VCaP (cell line): Measurements from ENCODE around the gene PCK2.

Experiments
- H3K27ac ChIP-seq: fragments of 450-650 bp; 2 replicates; pipeline ENCODE4 v1.5.1; 2017
- TF ChIP-seq, protein P1 (sequence below): fragments of 450-650 bp; conservative IDR thresholded peaks from 2 replicates; pipeline ENCODE4 v1.5.1; 2017; ENCODE audit warnings: mild to moderate bottlenecking, moderate library complexity

PCK2 gene

DNA sequence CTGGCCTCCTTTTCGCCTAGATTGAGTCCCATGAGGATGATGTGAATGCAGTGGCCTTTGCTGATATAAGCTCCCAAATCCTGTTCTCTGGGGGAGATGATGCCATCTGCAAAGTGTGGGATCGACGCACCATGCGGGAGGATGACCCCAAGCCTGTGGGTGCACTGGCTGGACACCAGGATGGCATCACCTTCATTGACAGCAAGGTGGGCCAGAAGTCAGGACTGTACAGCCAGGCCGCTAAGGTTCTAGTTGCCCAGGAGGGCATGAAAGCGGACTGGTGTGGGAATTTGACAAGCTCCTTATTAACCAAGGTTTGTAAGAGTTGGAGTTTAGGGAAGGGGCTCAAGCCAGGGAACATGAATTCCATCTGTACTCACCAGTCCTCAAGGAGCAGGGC is 25.6 kb downstream of the PCK2 start:
- TF ChIP-seq, protein P1, sequence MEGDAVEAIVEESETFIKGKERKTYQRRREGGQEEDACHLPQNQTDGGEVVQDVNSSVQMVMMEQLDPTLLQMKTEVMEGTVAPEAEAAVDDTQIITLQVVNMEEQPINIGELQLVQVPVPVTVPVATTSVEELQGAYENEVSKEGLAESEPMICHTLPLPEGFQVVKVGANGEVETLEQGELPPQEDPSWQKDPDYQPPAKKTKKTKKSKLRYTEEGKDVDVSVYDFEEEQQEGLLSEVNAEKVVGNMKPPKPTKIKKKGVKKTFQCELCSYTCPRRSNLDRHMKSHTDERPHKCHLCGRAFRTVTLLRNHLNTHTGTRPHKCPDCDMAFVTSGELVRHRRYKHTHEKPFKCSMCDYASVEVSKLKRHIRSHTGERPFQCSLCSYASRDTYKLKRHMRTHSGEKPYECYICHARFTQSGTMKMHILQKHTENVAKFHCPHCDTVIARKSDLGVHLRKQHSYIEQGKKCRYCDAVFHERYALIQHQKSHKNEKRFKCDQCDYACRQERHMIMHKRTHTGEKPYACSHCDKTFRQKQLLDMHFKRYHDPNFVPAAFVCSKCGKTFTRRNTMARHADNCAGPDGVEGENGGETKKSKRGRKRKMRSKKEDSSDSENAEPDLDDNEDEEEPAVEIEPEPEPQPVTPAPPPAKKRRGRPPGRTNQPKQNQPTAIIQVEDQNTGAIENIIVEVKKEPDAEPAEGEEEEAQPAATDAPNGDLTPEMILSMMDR = no peak
- H3K27ac ChIP-seq = no peak overlapping the region

DNA sequence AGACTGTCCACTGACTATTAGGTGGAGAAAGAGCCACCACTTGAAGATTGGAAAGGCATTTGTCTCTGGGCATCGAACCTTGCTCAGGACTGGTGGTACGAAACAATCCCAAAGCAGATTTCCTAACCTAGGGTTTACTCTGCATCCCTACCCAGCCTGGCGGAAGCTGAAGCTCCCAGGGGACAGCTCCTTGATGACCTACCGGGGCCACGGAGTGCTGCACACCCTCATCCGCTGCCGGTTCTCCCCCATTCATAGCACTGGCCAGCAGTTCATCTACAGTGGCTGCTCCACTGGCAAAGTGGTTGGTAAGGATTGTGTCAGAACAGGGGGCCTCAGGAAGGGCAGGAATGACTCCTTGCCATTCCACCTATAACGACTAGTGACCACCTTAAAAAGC is 27.1 kb downstream of the PCK2 start:
- no peak overlapping the region for H3K27ac ChIP-seq
- TF ChIP-seq, protein P1 = no peak

DNA sequence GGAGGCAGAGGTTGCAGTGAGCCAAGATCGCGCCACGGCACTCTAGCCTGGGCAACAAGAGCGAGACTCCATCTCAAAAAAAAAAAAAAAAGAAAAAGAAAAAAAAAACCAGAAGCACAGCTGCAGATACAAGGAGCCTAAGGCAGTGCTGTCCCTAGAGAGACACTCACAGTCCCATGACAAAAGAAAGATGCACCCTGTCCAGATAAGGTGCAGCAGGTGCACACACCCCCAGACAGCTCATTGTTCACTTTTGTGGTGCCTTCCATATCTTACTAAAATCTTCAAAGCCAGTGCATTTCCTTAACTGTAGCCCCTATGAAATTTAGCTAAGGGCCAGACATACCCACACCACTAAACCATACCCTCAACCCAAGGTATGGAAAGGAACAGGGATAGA is 28.3 kb downstream of the PCK2 start:
- H3K27ac ChIP-seq = no peak overlapping the region
- TF ChIP-seq, protein P1 = no peak

DNA sequence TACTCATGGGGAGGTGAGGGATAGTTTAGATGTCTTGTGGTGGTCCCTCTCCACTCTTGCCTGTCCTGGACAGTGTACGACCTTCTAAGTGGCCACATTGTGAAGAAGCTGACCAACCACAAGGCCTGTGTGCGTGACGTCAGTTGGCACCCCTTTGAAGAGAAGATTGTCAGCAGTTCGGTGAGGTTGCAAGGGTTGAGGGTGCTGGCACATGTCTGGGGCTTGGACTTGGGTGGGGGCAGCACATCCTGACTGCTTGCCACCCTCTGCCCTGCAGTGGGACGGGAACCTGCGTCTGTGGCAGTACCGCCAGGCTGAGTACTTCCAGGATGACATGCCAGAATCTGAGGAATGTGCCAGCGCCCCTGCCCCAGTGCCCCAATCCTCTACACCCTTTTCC is 28.8 kb downstream of the PCK2 start:
- TF ChIP-seq, protein P1 = no peak
- H3K27ac ChIP-seq = no peak overlapping the region

DNA sequence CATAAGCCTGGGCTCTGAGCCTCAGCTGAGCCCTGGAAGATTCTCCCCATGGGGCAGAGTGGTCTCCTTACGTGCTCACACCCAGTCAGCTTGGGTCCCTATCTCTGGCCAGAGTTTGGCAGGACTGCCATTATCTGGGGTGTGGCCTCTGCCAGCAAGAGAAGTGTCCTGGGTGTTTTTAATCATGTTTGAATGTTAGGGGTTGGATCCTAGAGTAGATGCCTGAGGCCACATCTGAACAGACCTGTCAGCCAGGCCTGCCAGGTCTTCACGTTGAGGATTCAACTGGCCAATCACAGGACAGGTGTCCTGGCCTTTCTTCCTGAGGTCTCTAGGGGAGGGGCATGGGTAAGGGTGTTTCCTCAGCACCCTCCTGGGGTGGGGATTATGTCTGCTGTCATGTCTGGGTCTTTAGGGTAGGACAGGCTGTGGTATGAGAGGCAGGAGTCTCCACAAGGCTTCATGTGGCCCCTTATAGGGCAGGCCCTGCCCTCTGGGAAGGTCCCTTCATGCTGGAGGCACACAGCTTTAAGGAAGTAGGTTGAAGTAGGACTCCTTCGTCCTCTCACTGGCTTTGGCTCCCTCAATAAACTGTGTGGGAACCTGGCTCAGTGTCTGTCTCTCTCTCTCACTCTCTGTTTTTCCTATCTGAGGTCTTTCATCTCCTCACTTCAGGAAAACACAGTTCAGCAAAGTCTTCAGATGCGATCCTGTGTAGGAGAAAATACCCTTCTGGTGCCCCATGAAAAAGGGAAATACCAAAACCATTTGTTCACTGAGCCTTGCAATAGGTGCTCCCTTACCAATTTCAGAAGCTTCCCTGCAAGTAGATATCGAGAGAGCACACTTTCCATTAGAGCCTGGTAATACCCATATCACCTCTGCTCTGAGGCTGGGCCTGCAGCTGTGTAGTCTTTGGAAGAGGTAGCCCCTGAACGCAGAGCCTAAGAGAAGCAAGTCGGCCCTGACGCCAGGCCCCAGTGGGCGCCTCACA is 29.6 kb downstream of the PCK2 start:
- TF ChIP-seq, protein P1 = no peak
- no peak overlapping the region for H3K27ac ChIP-seq

DNA sequence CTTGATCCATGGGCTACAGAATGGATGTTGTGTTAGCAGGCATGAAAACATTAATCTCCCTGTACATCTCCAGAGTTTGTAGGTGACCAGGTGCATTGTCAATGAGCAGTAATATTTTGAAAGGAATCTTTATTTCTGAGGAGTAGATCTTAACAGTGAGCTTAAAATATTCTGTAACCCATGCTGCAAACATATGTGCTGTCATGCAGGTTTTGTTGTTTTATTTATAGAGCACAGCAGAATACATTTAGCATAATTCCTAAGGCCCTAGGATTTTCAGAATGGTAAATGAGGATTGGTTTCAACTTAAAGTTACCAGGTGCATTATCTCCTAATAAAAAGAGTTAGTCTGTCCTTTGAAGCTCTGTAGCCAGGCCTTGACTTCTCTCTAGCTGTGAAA is 32.8 kb downstream of the PCK2 start:
- H3K27ac ChIP-seq = no peak overlapping the region
- TF ChIP-seq, protein P1 = no peak

DNA sequence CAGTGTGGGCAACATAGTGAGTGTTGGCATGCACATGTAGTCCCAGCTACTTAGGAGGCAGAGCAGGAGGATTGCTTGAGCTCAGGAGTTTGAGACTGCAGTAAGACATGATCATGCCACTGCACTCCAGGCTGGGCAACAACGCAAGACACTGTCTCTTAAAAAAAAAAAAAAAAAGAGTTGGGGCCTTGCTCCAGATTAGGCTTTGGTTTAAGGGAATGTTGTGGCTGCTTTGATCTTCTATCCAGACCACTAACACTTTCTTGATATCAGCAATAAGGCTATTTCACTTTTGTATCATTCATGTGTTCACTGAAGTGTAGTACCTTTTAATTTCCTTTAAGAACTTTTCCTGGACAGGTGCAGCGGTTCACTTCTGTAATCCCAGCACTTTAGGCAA is 33.6 kb downstream of the PCK2 start:
- TF ChIP-seq, protein P1 = no peak
- no peak overlapping the region for H3K27ac ChIP-seq
